Thymus (tissue), 11 donors: Measurements from ENCODE around the gene TBC1D10A. TPM values are rescaled to one million over a fixed set of nuclear protein-coding genes. Genes with fewer than 3 reads are reported as not detected.

Experiments
- DNase-seq, 9 donors: peaks; one replicate each; pipeline ENCODE4 v3.0.0-alpha.2; 2013; ENCODE audit warnings: low spot score in 9 of 9, low read depth in 6 of 9, missing footprints in 1 of 9
- H3K27ac ChIP-seq, 2 donors: one replicate each; pipeline ENCODE4 v1.5.1; 2013; ENCODE audit warnings: control low read depth in 1 of 2, low read depth in 1 of 2, low read length in 1 of 2, mild to moderate bottlenecking in 1 of 2, moderate library complexity in 1 of 2
- H3K27me3 ChIP-seq, 2 donors: one replicate each; pipeline ENCODE4 v1.5.1; 2013; ENCODE audit warnings: low read length in 1 of 2; ENCODE audit not compliant: control insufficient read depth in 2 of 2, insufficient read depth in 1 of 2
- H3K36me3 ChIP-seq, 2 donors: one replicate each; pipeline ENCODE4 v1.5.1; 2013; ENCODE audit warnings: low read length in 1 of 2, mild to moderate bottlenecking in 1 of 2, moderate library complexity in 1 of 2; ENCODE audit not compliant: control insufficient read depth in 2 of 2, insufficient read depth in 2 of 2
- H3K4me1 ChIP-seq, 2 donors: one replicate each; pipeline ENCODE4 v1.5.1; 2013; ENCODE audit warnings: low read length in 2 of 2; ENCODE audit not compliant: control insufficient read depth in 2 of 2, insufficient read depth in 2 of 2
- H3K4me3 ChIP-seq, 2 donors: one replicate each; pipeline ENCODE4 v1.5.1; 2013; ENCODE audit warnings: low read length in 2 of 2, control low read depth in 1 of 2, mild to moderate bottlenecking in 1 of 2
- H3K9me3 ChIP-seq, 2 donors: one replicate each; pipeline ENCODE4 v1.5.1; 2013; ENCODE audit warnings: low read length in 1 of 2, mild to moderate bottlenecking in 1 of 2; ENCODE audit not compliant: control insufficient read depth in 2 of 2, insufficient read depth in 1 of 2
- WGBS: extraction: QIAGEN DNeasy Blood & Tissue Kit; methylation state at CpG from one replicate; pipeline ENCODE4 v1.1.7; 2013; 5-methylcytosine and 5-hydroxymethylcytosine counted together
- polyA plus RNA-seq: library from polyadenylated mRNA; stranded (reverse); fragments of 200-250 nt; gene quantifications from one replicate; pipeline ENCODE4 v1.2.3, GENCODE V29; 2013
- total RNA-seq: library from RNA; stranded (reverse); fragments of 120-200 nt; gene quantifications from one replicate; pipeline ENCODE4 v1.2.4, GENCODE V29; 2013
- donor health status: healthy.

TBC1D10A gene
- total and polyA plus RNA-seq, 2 donors: 25.6 to 39.0 TPM

GRCh38 chr22:30245985-30246813 is 80.5 kb downstream of the TBC1D10A start, which contains the start of gene LIF:
LIF (minus strand) TSS chr22:30246759; CDS start chr22:30246695, 64 bp downstream.
- Histone ChIP-seq H3K4me1 (peaks cover 4 to 23% of the 10 kb centered on the region in 2 donors), H3K36me3 (no peaks in the 10 kb centered on the region), H3K27ac (no peak within 1 kb of the TSS), H3K9me3 (no peaks in the 10 kb centered on the region), H3K27me3 (peaks cover 3 to 46% of the 10 kb centered on the region in 2 donors), H3K4me3 (peak within 1 kb of the TSS; percentile 35 to 39)
- 6% methylated on average over 64 of the region's 64 CpGs for WGBS
- DNase-seq: peak in 2 of 9 donors; percentile 44 to 68

GRCh38 chr22:30245181-30245984 is 81.4 kb downstream of the TBC1D10A start:
- peaks cover 4 to 23% of the 10 kb centered on the region in 2 donors for H3K4me1 ChIP-seq
- WGBS: 83% methylated on average over 15 of the region's 15 CpGs

GRCh38 chr22:30244641-30245040 is 82.1 kb downstream of the TBC1D10A start:
- Histone ChIP-seq H3K27ac (no peak overlapping the region), H3K4me3 (no peak overlapping the region), H3K36me3 (no peaks in the 10 kb centered on the region), H3K4me1 (peaks cover 4 to 23% of the 10 kb centered on the region in 2 donors), H3K9me3 (no peaks in the 10 kb centered on the region), H3K27me3 (peaks cover 3 to 46% of the 10 kb centered on the region in 2 donors)
- no peak for DNase-seq
- WGBS: 97% methylated on average over 5 of the region's 5 CpGs

More at GRCh38 chr22:30245181-30245984, 81.4 kb downstream of the TBC1D10A start:
- peaks cover 3 to 46% of the 10 kb centered on the region in 2 donors for H3K27me3 ChIP-seq
- H3K27ac ChIP-seq: no peak overlapping the region
- H3K36me3 ChIP-seq: no peaks in the 10 kb centered on the region
- peak overlapping the region; percentile 35 to 39 for H3K4me3 ChIP-seq
- DNase-seq: no peak
- H3K9me3 ChIP-seq: no peaks in the 10 kb centered on the region

GRCh38 chr22:30244066-30244465 is 82.7 kb downstream of the TBC1D10A start:
- DNase-seq: no peak
- H3K4me3 ChIP-seq: no peak overlapping the region
- WGBS: 98% methylated on average over 10 of the region's 10 CpGs
- H3K4me1 ChIP-seq: peaks cover 4 to 23% of the 10 kb centered on the region in 2 donors
- H3K9me3 ChIP-seq: no peaks in the 10 kb centered on the region
- H3K27me3 ChIP-seq: peaks cover 3 to 44% of the 10 kb centered on the region in 2 donors
- H3K36me3 ChIP-seq: no peaks in the 10 kb centered on the region
- H3K27ac ChIP-seq: no peak overlapping the region

GRCh38 chr22:30243661-30244060 is 83.1 kb downstream of the TBC1D10A start:
- Histone ChIP-seq H3K4me3 (no peak overlapping the region), H3K9me3 (no peaks in the 10 kb centered on the region), H3K4me1 (peaks cover 4 to 22% of the 10 kb centered on the region in 2 donors), H3K27me3 (peaks cover 3 to 43% of the 10 kb centered on the region in 2 donors), H3K36me3 (no peaks in the 10 kb centered on the region), H3K27ac (no peak overlapping the region)
- no peak for DNase-seq
- 97% methylated on average over 22 of the region's 22 CpGs for WGBS

Other genes with a start within 250 kb of the TBC1D10A start
- gene HORMAD2, start 246.5 kb downstream of the TBC1D10A start, total RNA-seq: 0.09 TPM
- 0.11 TPM for gene HORMAD2, start 246.5 kb downstream of the TBC1D10A start, polyA plus RNA-seq
- gene LIF, start 80.2 kb downstream of the TBC1D10A start, total RNA-seq: 0.90 TPM
- 0.21 TPM for gene LIF, start 80.2 kb downstream of the TBC1D10A start, polyA plus RNA-seq
- gene OSM, start 60.1 kb downstream of the TBC1D10A start, total RNA-seq: 1.9 TPM
- 6.0 TPM for gene OSM, start 60.1 kb downstream of the TBC1D10A start, polyA plus RNA-seq
- gene CASTOR1, start 37.4 kb downstream of the TBC1D10A start, total RNA-seq: 12.8 TPM
- gene CASTOR1, start 37.4 kb downstream of the TBC1D10A start, polyA plus RNA-seq: 19.6 TPM
- gene SF3A1, start 30.0 kb upstream of the TBC1D10A start, total RNA-seq: 26.9 TPM
- 25.7 TPM for gene SF3A1, start 30.0 kb upstream of the TBC1D10A start, polyA plus RNA-seq
- gene CCDC157, start 30.1 kb upstream of the TBC1D10A start, total RNA-seq: 2.1 TPM
- 3.2 TPM for gene CCDC157, start 30.1 kb upstream of the TBC1D10A start, polyA plus RNA-seq
- gene RNF215, start 60.5 kb upstream of the TBC1D10A start, total RNA-seq: 6.4 TPM
- 11.1 TPM for gene RNF215, start 60.5 kb upstream of the TBC1D10A start, polyA plus RNA-seq
- gene SEC14L2, start 70.1 kb upstream of the TBC1D10A start, total RNA-seq: 7.2 TPM
- 6.2 TPM for gene SEC14L2, start 70.1 kb upstream of the TBC1D10A start, polyA plus RNA-seq
- 23.9 TPM for gene MTFP1, start 98.8 kb upstream of the TBC1D10A start, total RNA-seq
- gene MTFP1, start 98.8 kb upstream of the TBC1D10A start, polyA plus RNA-seq: 11.1 TPM
- gene SEC14L3, start 145.1 kb upstream of the TBC1D10A start, total RNA-seq: 0.05 TPM
- 0.07 TPM for gene SEC14L3, start 145.1 kb upstream of the TBC1D10A start, polyA plus RNA-seq
- 0.09 TPM for gene SEC14L4, start 178.8 kb upstream of the TBC1D10A start, total RNA-seq
- gene SEC14L4, start 178.8 kb upstream of the TBC1D10A start, polyA plus RNA-seq: 0.05 TPM
- gene SEC14L6, start 219.8 kb upstream of the TBC1D10A start, total RNA-seq: 0.24 TPM
- 0.39 TPM for gene SEC14L6, start 219.8 kb upstream of the TBC1D10A start, polyA plus RNA-seq
- gene GAL3ST1, start 247.7 kb upstream of the TBC1D10A start, total RNA-seq: 0.09 TPM
- gene GAL3ST1, start 247.7 kb upstream of the TBC1D10A start, polyA plus RNA-seq: 0.46 TPM